ENCODE data around the gene ZDBF2.
"Not testable (repeated sequence)": the region's sequence is repeated elsewhere in the genome, so short reads cannot be mapped to it uniquely, and the experiment has no call there.

ZDBF2 gene

DNA sequence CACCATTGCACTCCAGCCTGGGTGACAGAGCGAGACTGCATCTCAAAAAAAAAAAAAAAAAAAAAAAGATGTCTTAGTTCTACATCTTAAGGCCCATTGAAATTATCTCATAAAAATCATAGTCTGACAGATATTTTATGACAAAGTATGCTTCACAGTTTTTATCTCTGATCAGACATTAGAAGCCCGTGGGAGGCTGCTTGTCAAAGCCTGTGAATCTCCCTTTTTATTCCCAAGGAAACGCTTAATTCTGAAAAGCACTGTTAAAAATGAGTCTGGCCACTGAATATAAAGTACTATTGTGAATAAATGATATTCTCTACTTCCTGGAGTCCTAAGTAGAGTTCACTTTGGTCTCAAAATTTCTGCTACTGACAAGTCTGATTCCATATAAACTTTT is 71.1 kb downstream of the ZDBF2 start:
- no peak for DNase-seq (ENCODE audit: low read depth, low spot score)
- Histone ChIP-seq H3K27me3 (ENCODE audit: insufficient read depth, insufficient read length) (no peaks in the 10 kb centered on the region), H3K4me3 (ENCODE audit: insufficient read length, low read depth) (no peak overlapping the region), H3K36me3 (ENCODE audit: insufficient read depth, insufficient read length, low read length) (no peaks in the 10 kb centered on the region), H3K9ac (ENCODE audit: insufficient read length, low read depth) (no peak overlapping the region), H3K9me3 (ENCODE audit: insufficient read depth, low read length) (peaks cover 30% of the 10 kb centered on the region; the same call in 1 of the 2 replicates), H3K4me1 (ENCODE audit: insufficient read depth, insufficient read length) (no peaks in the 10 kb centered on the region)
- TF ChIP-seq ZNF274 (IDR thresholded peaks at IDR 0.05; ENCODE audit: low read depth, low read length), result no peak
- TF ChIP-seq SUZ12 (IDR thresholded peaks at IDR 0.05; ENCODE audit: extremely low read depth, insufficient read depth, insufficient read length), result no peak
- TF ChIP-seq YY1 (IDR thresholded peaks at IDR 0.05; ENCODE audit: insufficient read depth, insufficient read length), result no peak

GRCh38 chr2:206349375-206349774 is 74.9 kb downstream of the ZDBF2 start:
- no peaks in the 10 kb centered on the region for H3K27me3 ChIP-seq (ENCODE audit: insufficient read depth, insufficient read length)
- H3K4me1 ChIP-seq (ENCODE audit: insufficient read depth, insufficient read length), result no peaks in the 10 kb centered on the region
- H3K9ac ChIP-seq (ENCODE audit: insufficient read length, low read depth), result no peak overlapping the region
- no peak for DNase-seq (ENCODE audit: low read depth, low spot score)
- H3K36me3 ChIP-seq (ENCODE audit: insufficient read depth, insufficient read length, low read length), result no peaks in the 10 kb centered on the region
- TF ChIP-seq ZNF274 (IDR thresholded peaks at IDR 0.05; ENCODE audit: low read depth, low read length), result no peak
- no peak for TF ChIP-seq SUZ12 (IDR thresholded peaks at IDR 0.05; ENCODE audit: extremely low read depth, insufficient read depth, insufficient read length)
- TF ChIP-seq YY1 (IDR thresholded peaks at IDR 0.05; ENCODE audit: insufficient read depth, insufficient read length), result no peak
- peaks cover 19% of the 10 kb centered on the region; the same call in 1 of the 2 replicates for H3K9me3 ChIP-seq (ENCODE audit: insufficient read depth, low read length)
- H3K4me3 ChIP-seq (ENCODE audit: insufficient read length, low read depth), result no peak overlapping the region

- TF ChIP-seq ZNF274 (IDR thresholded peaks at IDR 0.05; ENCODE audit: low read depth, low read length) (no peak), SUZ12 (IDR thresholded peaks at IDR 0.05; ENCODE audit: extremely low read depth, insufficient read depth, insufficient read length) (no peak), YY1 (IDR thresholded peaks at IDR 0.05; ENCODE audit: insufficient read depth, insufficient read length) (no peak)
- DNase-seq (ENCODE audit: low read depth, low spot score), result no peak
- Histone ChIP-seq H3K36me3 (ENCODE audit: insufficient read depth, insufficient read length, low read length) (no peaks in the 10 kb centered on the region), H3K9ac (ENCODE audit: insufficient read length, low read depth) (no peak overlapping the region), H3K4me1 (ENCODE audit: insufficient read depth, insufficient read length) (no peaks in the 10 kb centered on the region), H3K9me3 (ENCODE audit: insufficient read depth, low read length) (peaks cover 15% of the 10 kb centered on the region; the same call in 1 of the 2 replicates), H3K4me3 (ENCODE audit: insufficient read length, low read depth) (no peak overlapping the region), H3K27me3 (ENCODE audit: insufficient read depth, insufficient read length) (no peaks in the 10 kb centered on the region)
These were observed 78.1 kb downstream of the ZDBF2 start for GRCh38 chr2:206352571-206352970.

DNA sequence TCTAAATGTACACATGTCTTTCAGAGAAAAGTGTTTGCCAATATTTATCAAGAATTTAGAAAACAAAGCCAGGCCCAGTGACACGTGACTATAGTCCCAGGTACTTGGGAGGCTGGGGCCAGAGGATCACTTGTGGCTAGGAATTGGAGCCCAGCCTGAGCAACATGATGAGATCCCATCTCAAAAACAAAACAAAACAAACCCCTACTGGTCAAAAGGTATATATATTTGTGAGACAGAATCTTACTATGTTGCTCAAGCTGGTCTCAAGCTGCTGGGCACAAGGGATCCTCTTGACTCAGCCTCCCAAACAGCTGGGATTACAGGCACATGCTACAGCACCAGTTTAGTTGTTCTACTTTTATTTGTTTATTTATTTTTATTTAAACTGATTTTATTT is 79.2 kb downstream of the ZDBF2 start:
- Histone ChIP-seq H3K4me3 (ENCODE audit: insufficient read length, low read depth) (no peak overlapping the region), H3K9ac (ENCODE audit: insufficient read length, low read depth) (no peak overlapping the region), H3K9me3 (ENCODE audit: insufficient read depth, low read length) (peaks cover 23% of the 10 kb centered on the region), H3K27me3 (ENCODE audit: insufficient read depth, insufficient read length) (no peaks in the 10 kb centered on the region), H3K36me3 (ENCODE audit: insufficient read depth, insufficient read length, low read length) (no peaks in the 10 kb centered on the region), H3K4me1 (ENCODE audit: insufficient read depth, insufficient read length) (no peaks in the 10 kb centered on the region)
- DNase-seq (ENCODE audit: low read depth, low spot score), result no peak
- TF ChIP-seq YY1 (IDR thresholded peaks at IDR 0.05; ENCODE audit: insufficient read depth, insufficient read length) (no peak), ZNF274 (IDR thresholded peaks at IDR 0.05; ENCODE audit: low read depth, low read length) (no peak), SUZ12 (IDR thresholded peaks at IDR 0.05; ENCODE audit: extremely low read depth, insufficient read depth, insufficient read length) (no peak)

DNA sequence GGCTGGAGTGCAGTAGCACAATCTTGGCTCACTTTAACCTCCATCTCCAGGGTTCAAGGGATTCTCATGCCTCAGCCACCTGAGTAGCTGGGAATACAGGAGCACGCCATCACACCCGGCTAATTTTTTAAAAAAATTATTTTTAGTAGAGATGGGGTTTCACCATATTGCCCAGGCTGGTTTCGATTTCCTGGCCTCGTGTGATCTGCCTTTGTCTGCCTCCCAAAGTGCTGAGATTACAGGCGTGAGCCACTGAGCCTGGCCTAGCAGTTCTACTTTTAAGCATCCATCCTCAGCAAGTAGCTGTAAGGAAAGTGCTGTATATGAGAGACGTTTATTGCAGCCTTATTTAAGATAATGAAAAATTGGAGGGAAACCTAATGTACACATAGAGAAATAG is 79.7 kb downstream of the ZDBF2 start:
- no peak for DNase-seq (ENCODE audit: low read depth, low spot score)
- no peak overlapping the region for H3K9ac ChIP-seq (ENCODE audit: insufficient read length, low read depth)
- TF ChIP-seq ZNF274 (IDR thresholded peaks at IDR 0.05; ENCODE audit: low read depth, low read length) (no peak), SUZ12 (IDR thresholded peaks at IDR 0.05; ENCODE audit: extremely low read depth, insufficient read depth, insufficient read length) (no peak), YY1 (IDR thresholded peaks at IDR 0.05; ENCODE audit: insufficient read depth, insufficient read length) (no peak)
- H3K9me3 ChIP-seq (ENCODE audit: insufficient read depth, low read length), result peaks cover 18% of the 10 kb centered on the region
- H3K4me3 ChIP-seq (ENCODE audit: insufficient read length, low read depth), result no peak overlapping the region
- no peaks in the 10 kb centered on the region for H3K27me3 ChIP-seq (ENCODE audit: insufficient read depth, insufficient read length)
- no peaks in the 10 kb centered on the region for H3K4me1 ChIP-seq (ENCODE audit: insufficient read depth, insufficient read length)
- H3K36me3 ChIP-seq (ENCODE audit: insufficient read depth, insufficient read length, low read length), result no peaks in the 10 kb centered on the region

GRCh38 chr2:206356840-206357239 is 82.4 kb downstream of the ZDBF2 start:
- not testable (repeated sequence) for H3K36me3 ChIP-seq (ENCODE audit: insufficient read depth, insufficient read length, low read length); DNase-seq (ENCODE audit: low read depth, low spot score); H3K4me1 ChIP-seq (ENCODE audit: insufficient read depth, insufficient read length); H3K9me3 ChIP-seq (ENCODE audit: insufficient read depth, low read length); H3K9ac ChIP-seq (ENCODE audit: insufficient read length, low read depth); H3K4me3 ChIP-seq (ENCODE audit: insufficient read length, low read depth); H3K27me3 ChIP-seq (ENCODE audit: insufficient read depth, insufficient read length)

GRCh38 chr2:206360840-206361239 is 86.4 kb downstream of the ZDBF2 start:
- H3K9ac ChIP-seq (ENCODE audit: insufficient read length, low read depth); H3K27me3 ChIP-seq (ENCODE audit: insufficient read depth, insufficient read length); H3K4me3 ChIP-seq (ENCODE audit: insufficient read length, low read depth); H3K4me1 ChIP-seq (ENCODE audit: insufficient read depth, insufficient read length); H3K9me3 ChIP-seq (ENCODE audit: insufficient read depth, low read length); H3K36me3 ChIP-seq (ENCODE audit: insufficient read depth, insufficient read length, low read length); DNase-seq (ENCODE audit: low read depth, low spot score): not testable (repeated sequence)

- H3K9ac ChIP-seq (ENCODE audit: insufficient read length, low read depth), result no peak overlapping the region
- no peaks in the 10 kb centered on the region for H3K4me1 ChIP-seq (ENCODE audit: insufficient read depth, insufficient read length)
- no peaks in the 10 kb centered on the region for H3K36me3 ChIP-seq (ENCODE audit: insufficient read depth, insufficient read length, low read length)
- no peaks in the 10 kb centered on the region for H3K27me3 ChIP-seq (ENCODE audit: insufficient read depth, insufficient read length)
- TF ChIP-seq YY1 (IDR thresholded peaks at IDR 0.05; ENCODE audit: insufficient read depth, insufficient read length) (no peak), ZNF274 (IDR thresholded peaks at IDR 0.05; ENCODE audit: low read depth, low read length) (no peak), SUZ12 (IDR thresholded peaks at IDR 0.05; ENCODE audit: extremely low read depth, insufficient read depth, insufficient read length) (no peak)
- no peak for DNase-seq (ENCODE audit: low read depth, low spot score)
- H3K9me3 ChIP-seq (ENCODE audit: insufficient read depth, low read length), result peaks cover 8% of the 10 kb centered on the region
- no peak overlapping the region for H3K4me3 ChIP-seq (ENCODE audit: insufficient read length, low read depth)
These were observed 87.1 kb downstream of the ZDBF2 start for GRCh38 chr2:206361407-206362045.
